HL-60 (cell line): ENCODE data around the gene UTP20.

Source experiments
- CTCF ChIP-seq: IDR thresholded peaks from one replicate; pipeline ENCODE4 v1.5.1; 2011; ENCODE audit warnings: low read length, control low read depth, inconsistent platforms; ENCODE audit not compliant: insufficient read depth
- POLR2AphosphoS5 ChIP-seq: IDR thresholded peaks from 2 replicates; pipeline ENCODE4 v1.6.1; 2012; ENCODE audit warnings: low read depth
- REST ChIP-seq: IDR thresholded peaks from 2 replicates; pipeline ENCODE4 v1.6.1; 2012; ENCODE audit warnings: low read depth; ENCODE audit not compliant: insufficient replicate concordance
- SPI1 ChIP-seq: IDR thresholded peaks from 2 replicates; pipeline ENCODE4 v1.6.1; 2012; ENCODE audit warnings: low read depth, mild to moderate bottlenecking, borderline replicate concordance

GRCh38 chr12:101330631-101331030 lies 50.7 kb downstream of the UTP20 start:
- TF ChIP-seq CTCF (no peak), POLR2AphosphoS5 (no peak), SPI1 (no peak), REST (no peak)
